HG03139 (cell line): ENCODE measurements around the gene AP1M1.

Experiments
- ATAC-seq: cut with Tn5 transposase; IDR thresholded peaks from one replicate; pipeline ENCODE4 v1.9.1; 2021; ENCODE audit not compliant: unreplicated experiment

AP1M1 gene

GRCh38 chr19:16207490-16208025, 9.8 kb downstream of the AP1M1 start:
- ATAC-seq, result no peak

GRCh38 chr19:16208064-16208759, 10.5 kb downstream of the AP1M1 start:
- no peak for ATAC-seq

GRCh38 chr19:16208847-16209665, 11.3 kb downstream of the AP1M1 start:
- ATAC-seq, result no peak

GRCh38 chr19:16210168-16210567, 12.5 kb downstream of the AP1M1 start:
- ATAC-seq, result no peak

- no peak for ATAC-seq
These were observed 15.4 kb downstream of the AP1M1 start for GRCh38 chr19:16213076-16213475.

GRCh38 chr19:16216744-16217670, 19.3 kb downstream of the AP1M1 start:
- ATAC-seq, result no peak

GRCh38 chr19:16217716-16218451, 20.2 kb downstream of the AP1M1 start:
- ATAC-seq, result no peak

- ATAC-seq, result no peak
These were observed 21.1 kb downstream of the AP1M1 start for GRCh38 chr19:16218851-16219250.

GRCh38 chr19:16222806-16223205, 25.1 kb downstream of the AP1M1 start:
- no peak for ATAC-seq

GRCh38 chr19:16223746-16224145, 26.0 kb downstream of the AP1M1 start:
- ATAC-seq, result no peak

- ATAC-seq, result no peak
These were observed 26.8 kb downstream of the AP1M1 start for GRCh38 chr19:16224293-16225045.

GRCh38 chr19:16225279-16226183, 27.8 kb downstream of the AP1M1 start:
- no peak for ATAC-seq

- ATAC-seq, result no peak
These were observed 28.5 kb downstream of the AP1M1 start for GRCh38 chr19:16226184-16226591.

GRCh38 chr19:16226878-16227836, 29.4 kb downstream of the AP1M1 start:
- ATAC-seq, result no peak

GRCh38 chr19:16227837-16228636, 30.3 kb downstream of the AP1M1 start:
- no peak for ATAC-seq

GRCh38 chr19:16228637-16229321, 31.1 kb downstream of the AP1M1 start:
- ATAC-seq, result no peak
